Subcutaneous adipose tissue (tissue), 4 donors: ENCODE data around the gene NEDD1. TPM values are rescaled to one million over a fixed set of nuclear protein-coding genes. Genes with fewer than 3 reads are reported as not detected.

Experiments used
- total RNA-seq, 4 donors: library from RNA; depleted of rRNA; stranded (reverse); fragments of >200 nt; gene quantifications; one replicate each; pipeline ENCODE4 v1.1.0, GENCODE V29; 2016
- TF ChIP-seq, protein P1 (sequence below): fragments of 450-650 bp; IDR thresholded peaks from one replicate; pipeline ENCODE4 v1.5.1; 2016; ENCODE audit warnings: low read depth, mild to moderate bottlenecking, control low read depth, antibody characterized with exemption, moderate library complexity

The NEDD1 gene
- total RNA-seq, 4 donors from 2014 or later = 9.2 to 20.7 (median 15.0) TPM

DNA sequence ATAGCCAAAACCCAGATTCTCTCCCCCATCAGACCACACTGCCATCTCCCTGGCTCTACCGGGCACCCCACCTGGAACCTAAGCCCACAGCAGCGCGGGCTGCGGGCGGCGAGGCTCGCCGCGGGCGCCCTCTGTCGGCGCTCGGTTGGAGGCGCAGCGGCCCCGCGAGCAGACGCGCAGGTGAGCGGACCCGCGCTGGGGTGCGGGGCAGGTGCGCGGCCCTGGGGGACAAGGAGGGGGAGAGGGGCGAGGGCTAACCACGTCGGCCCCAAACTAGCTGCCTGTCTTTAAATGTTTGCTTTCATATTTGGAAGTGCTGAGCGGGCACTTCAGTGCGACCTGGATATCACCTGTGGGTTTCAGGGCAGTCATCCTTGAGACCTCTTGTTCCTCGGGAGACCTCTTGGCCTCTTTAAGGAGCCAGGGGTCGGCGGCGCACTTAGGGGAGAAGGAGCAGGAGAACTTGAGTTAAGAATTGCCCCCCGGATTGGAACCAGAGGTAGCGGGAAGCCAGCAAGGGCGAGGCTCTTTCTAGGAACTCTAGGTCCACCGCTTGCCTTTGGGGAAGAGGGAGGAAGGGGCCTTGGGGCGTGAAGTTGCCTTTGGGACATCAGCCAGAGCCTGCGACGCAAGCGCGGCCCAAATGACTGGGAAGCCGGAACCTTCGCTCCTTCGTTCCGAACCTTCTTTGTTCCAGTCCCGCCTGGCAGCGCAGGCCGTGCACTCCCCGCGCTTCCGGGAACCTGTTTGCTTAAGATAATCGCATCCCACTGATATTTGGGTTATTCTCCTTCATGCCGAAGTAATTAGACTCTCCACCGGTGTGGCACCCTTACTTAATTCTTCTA is 78.7 kb downstream of the NEDD1 start:
- TF ChIP-seq, protein P1, sequence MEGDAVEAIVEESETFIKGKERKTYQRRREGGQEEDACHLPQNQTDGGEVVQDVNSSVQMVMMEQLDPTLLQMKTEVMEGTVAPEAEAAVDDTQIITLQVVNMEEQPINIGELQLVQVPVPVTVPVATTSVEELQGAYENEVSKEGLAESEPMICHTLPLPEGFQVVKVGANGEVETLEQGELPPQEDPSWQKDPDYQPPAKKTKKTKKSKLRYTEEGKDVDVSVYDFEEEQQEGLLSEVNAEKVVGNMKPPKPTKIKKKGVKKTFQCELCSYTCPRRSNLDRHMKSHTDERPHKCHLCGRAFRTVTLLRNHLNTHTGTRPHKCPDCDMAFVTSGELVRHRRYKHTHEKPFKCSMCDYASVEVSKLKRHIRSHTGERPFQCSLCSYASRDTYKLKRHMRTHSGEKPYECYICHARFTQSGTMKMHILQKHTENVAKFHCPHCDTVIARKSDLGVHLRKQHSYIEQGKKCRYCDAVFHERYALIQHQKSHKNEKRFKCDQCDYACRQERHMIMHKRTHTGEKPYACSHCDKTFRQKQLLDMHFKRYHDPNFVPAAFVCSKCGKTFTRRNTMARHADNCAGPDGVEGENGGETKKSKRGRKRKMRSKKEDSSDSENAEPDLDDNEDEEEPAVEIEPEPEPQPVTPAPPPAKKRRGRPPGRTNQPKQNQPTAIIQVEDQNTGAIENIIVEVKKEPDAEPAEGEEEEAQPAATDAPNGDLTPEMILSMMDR = no peak

DNA sequence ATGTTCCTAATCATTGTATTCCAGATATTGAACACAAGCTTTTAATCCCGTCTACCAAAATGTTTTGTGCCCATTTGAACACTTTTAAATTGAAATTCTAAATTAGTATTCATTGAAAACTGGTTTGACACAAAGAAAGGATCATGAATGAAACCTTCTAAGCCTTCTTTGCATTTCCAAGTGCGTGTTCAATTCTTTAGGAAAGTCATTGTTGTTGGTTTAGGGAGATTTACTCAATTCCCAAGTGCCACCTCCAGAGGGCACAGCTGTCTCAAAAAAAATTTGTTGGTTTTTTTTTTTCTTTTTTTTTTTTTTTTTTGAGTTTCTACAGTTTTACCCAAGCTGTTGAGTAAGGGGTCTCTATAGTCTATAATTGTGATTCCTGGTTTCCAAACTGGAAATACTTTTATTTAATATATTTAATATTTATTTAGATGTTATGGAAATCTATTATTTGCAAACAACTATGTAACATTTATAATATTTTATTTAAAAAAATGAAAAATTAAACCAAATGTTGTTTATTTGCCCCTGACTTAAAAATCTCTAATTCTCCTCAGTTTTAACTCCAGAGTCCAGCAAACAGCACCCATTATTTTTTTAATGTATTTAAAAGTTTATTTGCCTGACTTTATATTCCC is 79.9 kb downstream of the NEDD1 start:
- TF ChIP-seq, protein P1 = no peak

DNA sequence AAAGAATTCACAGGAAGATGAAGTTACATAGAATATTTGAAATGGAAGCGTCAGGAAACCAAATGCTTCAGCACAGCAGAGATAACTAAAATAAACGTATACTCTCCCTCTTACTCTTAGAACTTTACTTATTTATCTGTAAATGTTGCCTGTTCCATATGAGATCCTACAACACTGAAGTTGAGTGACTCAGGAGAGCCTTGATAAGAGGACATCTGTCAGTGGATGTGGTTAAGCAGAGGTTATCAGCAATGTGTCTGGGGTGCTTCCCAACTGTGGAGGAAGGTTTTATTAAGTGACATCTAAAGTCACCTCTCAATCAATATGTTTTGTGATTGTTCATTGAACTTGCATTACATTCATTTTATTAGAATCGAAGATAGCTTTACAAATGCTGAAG is 81.9 kb downstream of the NEDD1 start:
- TF ChIP-seq, protein P1 = no peak

DNA sequence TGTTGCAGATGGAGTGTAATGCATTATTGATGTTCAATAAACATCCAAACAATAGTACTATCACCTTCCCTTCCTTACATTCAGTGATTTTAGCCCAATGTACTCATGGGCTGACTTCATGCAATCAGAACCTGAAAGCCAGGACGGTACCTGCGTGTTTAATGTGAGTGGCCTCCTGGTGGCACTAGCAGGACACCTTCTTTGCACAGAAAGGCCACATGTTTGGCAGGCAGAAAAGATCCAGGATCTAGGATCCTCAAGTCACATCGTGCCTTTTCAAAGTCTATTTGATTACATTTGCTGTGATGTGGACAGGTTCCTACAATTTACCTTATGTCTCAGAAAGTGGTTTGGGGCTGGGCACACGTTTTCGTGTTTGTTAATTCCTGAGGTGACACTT is 82.9 kb downstream of the NEDD1 start:
- TF ChIP-seq, protein P1 = no peak

DNA sequence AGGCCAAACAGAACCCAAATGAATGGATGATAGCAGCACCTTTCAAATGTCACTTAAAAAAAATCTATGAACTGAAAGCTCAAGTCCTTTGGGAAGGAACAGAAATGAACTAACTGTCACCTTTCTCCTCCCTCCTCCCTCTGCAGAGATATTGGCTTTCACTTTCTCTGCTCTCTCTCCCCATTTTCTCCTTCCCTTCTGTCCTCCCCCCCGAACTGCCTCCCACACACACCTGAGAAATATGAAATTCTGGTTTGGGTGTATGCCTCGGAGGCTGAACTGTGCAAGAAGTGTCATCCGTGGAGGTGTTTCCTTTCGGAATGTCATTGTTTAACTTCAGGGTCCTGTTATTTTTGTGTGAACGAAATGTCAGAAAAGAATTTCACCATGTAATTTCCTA is 87.8 kb downstream of the NEDD1 start:
- TF ChIP-seq, protein P1 = no peak

DNA sequence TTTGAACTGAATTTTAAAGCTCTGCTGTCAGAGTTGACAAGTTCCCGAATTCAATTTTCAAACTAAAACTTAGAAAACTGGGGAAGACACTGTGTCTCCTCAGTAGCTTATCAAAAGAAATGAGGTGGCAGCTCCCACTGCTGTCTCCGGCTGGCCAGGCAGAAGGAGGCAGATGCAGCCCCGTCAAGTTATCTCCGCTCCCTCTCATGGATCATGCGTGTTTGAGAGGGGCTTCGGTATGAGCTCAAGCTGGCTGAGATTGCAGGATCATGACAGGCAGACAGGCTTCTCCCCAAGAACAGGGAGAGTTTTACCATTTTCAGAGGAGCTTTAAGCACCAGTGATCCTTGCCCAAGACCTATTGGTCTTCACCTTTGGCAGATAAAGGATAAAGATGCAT is 88.8 kb downstream of the NEDD1 start:
- TF ChIP-seq, protein P1 = no peak

DNA sequence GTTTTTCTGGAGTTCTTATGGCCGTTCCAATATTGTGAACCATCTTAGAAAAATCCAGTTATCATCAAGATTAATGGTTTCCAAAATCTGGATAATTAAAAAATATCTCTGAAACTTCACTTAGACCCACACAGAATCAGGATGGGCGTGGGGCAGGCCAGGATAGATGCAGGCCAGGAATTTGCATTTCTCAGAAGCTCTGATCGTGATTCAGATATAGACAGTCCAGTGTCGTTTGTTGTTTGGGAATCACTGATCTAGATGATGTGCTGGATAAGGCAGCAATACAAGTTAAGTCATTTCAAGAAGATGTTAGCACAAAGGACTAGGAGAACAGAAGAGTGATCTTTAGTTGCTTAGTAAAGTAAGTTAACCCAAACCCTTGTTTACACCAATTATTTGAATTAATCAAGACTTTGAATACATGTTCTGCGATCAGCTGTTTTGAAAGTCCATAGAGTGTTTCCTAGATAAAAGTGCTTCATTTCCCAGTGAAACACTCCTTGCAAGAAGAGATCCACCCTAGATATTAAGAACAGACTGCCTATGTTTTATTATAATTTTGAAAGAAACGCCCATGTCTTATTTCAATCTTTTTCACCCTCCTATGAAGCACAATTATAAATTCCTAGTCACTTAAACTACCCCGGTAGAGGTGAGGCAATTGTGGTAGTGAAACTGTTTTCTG is 90.9 kb downstream of the NEDD1 start:
- TF ChIP-seq, protein P1 = no peak
